ENCODE measurements around the gene MAPK8IP1. TPM values are rescaled to one million over a fixed set of nuclear protein-coding genes. Genes with fewer than 3 reads are reported as not detected.

Gene MAPK8IP1
- total RNA-seq, 1 experiment from 2014 or later, result 8.2 TPM

GRCh38 chr11:45936511-45937054 lies 51.1 kb downstream of the MAPK8IP1 start:
- H3K27me3 ChIP-seq (replicated peaks; ENCODE audit: control insufficient read depth, insufficient read depth, low read length), result no peaks in the 10 kb centered on the region
- H3K27ac Mint-ChIP-seq (ENCODE audit: unreplicated experiment), result no peak overlapping the region
- CTCF ChIA-PET, result no interaction called here
- no peak for TF ChIP-seq CTCF (IDR thresholded peaks at IDR 0.05; ENCODE audit: insufficient read depth in 1 of 2, low read depth in 1 of 2, low read length in 1 of 2, severe bottlenecking in 1 of 2, unreplicated experiment in 1 of 2)
- no TSS peak for BruUV-seq (replicated peaks)
- H3K36me3 Mint-ChIP-seq (ENCODE audit: insufficient read depth, unreplicated experiment), result peaks cover 7% of the 10 kb centered on the region
- intact Hi-C loops (cut with micrococcal nuclease; ENCODE audit: unreplicated experiment), result no loop called here
- H3K36me3 ChIP-seq (ENCODE audit: control insufficient read depth, insufficient read depth, low read length), result peaks cover 1% of the 10 kb centered on the region; the same call in 1 of the 2 replicates
- no peaks in the 10 kb centered on the region for H3K4me1 Mint-ChIP-seq (ENCODE audit: low read depth, unreplicated experiment)
- H3K27me3 Mint-ChIP-seq (ENCODE audit: insufficient read depth, unreplicated experiment), result no peaks in the 10 kb centered on the region
- H3K9me3 ChIP-seq, result no peaks in the 10 kb centered on the region
- H3K4me3 ChIP-seq (ENCODE audit: low read depth, low read length), result no peak overlapping the region
- POLR2A ChIA-PET, result interaction anchor here (0.6 kb wide), 1 partner anchor 55 kb away, joined by 3 read pairs; no protein-coding TSS in a partner anchor
- H3K4me1 ChIP-seq, result no peaks in the 10 kb centered on the region
- H3K9me3 Mint-ChIP-seq (ENCODE audit: unreplicated experiment), result no peaks in the 10 kb centered on the region
- no peak overlapping the region for H3K4me3 Mint-ChIP-seq (ENCODE audit: unreplicated experiment)
- no peak for DNase-seq

GRCh38 chr11:45937916-45938315 lies 52.5 kb downstream of the MAPK8IP1 start:
- no TSS peak for BruUV-seq (replicated peaks)
- H3K27ac Mint-ChIP-seq (ENCODE audit: unreplicated experiment), result no peak overlapping the region
- ChIA-PET POLR2A (no interaction called here), CTCF (no interaction called here)
- Histone ChIP-seq H3K9me3 (no peaks in the 10 kb centered on the region), H3K4me1 (no peaks in the 10 kb centered on the region), H3K27me3 (replicated peaks; ENCODE audit: control insufficient read depth, insufficient read depth, low read length) (no peaks in the 10 kb centered on the region), H3K4me3 (ENCODE audit: low read depth, low read length) (no peak overlapping the region), H3K36me3 (ENCODE audit: control insufficient read depth, insufficient read depth, low read length) (no peaks in the 10 kb centered on the region)
- no peaks in the 10 kb centered on the region for H3K9me3 Mint-ChIP-seq (ENCODE audit: unreplicated experiment)
- no peak for TF ChIP-seq CTCF (IDR thresholded peaks at IDR 0.05; ENCODE audit: insufficient read depth in 1 of 2, low read depth in 1 of 2, low read length in 1 of 2, severe bottlenecking in 1 of 2, unreplicated experiment in 1 of 2)
- H3K27me3 Mint-ChIP-seq (ENCODE audit: insufficient read depth, unreplicated experiment), result no peaks in the 10 kb centered on the region
- no peaks in the 10 kb centered on the region for H3K4me1 Mint-ChIP-seq (ENCODE audit: low read depth, unreplicated experiment)
- intact Hi-C loops (cut with micrococcal nuclease; ENCODE audit: unreplicated experiment), result no loop called here
- H3K4me3 Mint-ChIP-seq (ENCODE audit: unreplicated experiment), result no peak overlapping the region
- peaks cover 5% of the 10 kb centered on the region for H3K36me3 Mint-ChIP-seq (ENCODE audit: insufficient read depth, unreplicated experiment)
- no peak for DNase-seq

GRCh38 chr11:45939836-45940235 lies 54.4 kb downstream of the MAPK8IP1 start:
- no peaks in the 10 kb centered on the region for H3K9me3 Mint-ChIP-seq (ENCODE audit: unreplicated experiment)
- DNase-seq, result no peak
- H3K27ac Mint-ChIP-seq (ENCODE audit: unreplicated experiment), result no peak overlapping the region
- intact Hi-C loops (cut with micrococcal nuclease; ENCODE audit: unreplicated experiment), result no loop called here
- CTCF ChIA-PET, result no interaction called here
- H3K36me3 ChIP-seq (ENCODE audit: control insufficient read depth, insufficient read depth, low read length), result no peaks in the 10 kb centered on the region
- POLR2A ChIA-PET, result no interaction called here
- H3K36me3 Mint-ChIP-seq (ENCODE audit: insufficient read depth, unreplicated experiment), result no peaks in the 10 kb centered on the region
- H3K4me3 ChIP-seq (ENCODE audit: low read depth, low read length), result no peak overlapping the region
- no peaks in the 10 kb centered on the region for H3K4me1 ChIP-seq
- no peaks in the 10 kb centered on the region for H3K27me3 ChIP-seq (replicated peaks; ENCODE audit: control insufficient read depth, insufficient read depth, low read length)
- no TSS peak for BruUV-seq (replicated peaks)
- H3K4me1 Mint-ChIP-seq (ENCODE audit: low read depth, unreplicated experiment), result no peaks in the 10 kb centered on the region
- no peaks in the 10 kb centered on the region for H3K27me3 Mint-ChIP-seq (ENCODE audit: insufficient read depth, unreplicated experiment)
- no peaks in the 10 kb centered on the region for H3K9me3 ChIP-seq
- TF ChIP-seq CTCF (IDR thresholded peaks at IDR 0.05; ENCODE audit: insufficient read depth in 1 of 2, low read depth in 1 of 2, low read length in 1 of 2, severe bottlenecking in 1 of 2, unreplicated experiment in 1 of 2), result no peak
- no peak overlapping the region for H3K4me3 Mint-ChIP-seq (ENCODE audit: unreplicated experiment)
